Adipose tissue (tissue), 3 donors: ENCODE results near the gene MAP3K6. TPM values are rescaled to one million over a fixed set of nuclear protein-coding genes. Genes with fewer than 3 reads are reported as not detected.
A peak's percentile ranks its signal among the peaks of the same experiment; 100 is the strongest.

Experiments
- H3K27ac ChIP-seq: one replicate; pipeline ENCODE4 v1.5.1; 2013; ENCODE audit warnings: low read depth, low read length
- WGBS, 3 donors: extraction: QIAGEN DNeasy Blood & Tissue Kit; methylation state at CpG; one replicate each; pipeline ENCODE4 v1.1.7; 2013; 5-methylcytosine and 5-hydroxymethylcytosine counted together
- polyA plus RNA-seq, 3 donors: library from polyadenylated mRNA; stranded (reverse); fragments of 200-250 nt; gene quantifications; one replicate each; pipeline ENCODE4 v1.2.3, GENCODE V29; 2013
- donor health status: healthy with polysubstance abuse.
- donor health status: Bipolar disorder and iron deficiency.
- donor health status: healthy.

The MAP3K6 gene
- polyA plus RNA-seq, 3 donors, result 16.5 to 93.0 (median 56.0) TPM

- WGBS, 3 donors, result 88 to 92% (median 88%) methylated on average over 15 of the region's 15 CpGs
- no peak overlapping the region for H3K27ac ChIP-seq
Observed at GRCh38 chr1:27325286-27325685, 41.5 kb downstream of the MAP3K6 start.

GRCh38 chr1:27322569-27323240, 44.1 kb downstream of the MAP3K6 start:
- WGBS, 3 donors, result 10 to 12% (median 10%) methylated on average over 10 of the region's 10 CpGs
- H3K27ac ChIP-seq, result peak overlapping the region; percentile 80

DNA sequence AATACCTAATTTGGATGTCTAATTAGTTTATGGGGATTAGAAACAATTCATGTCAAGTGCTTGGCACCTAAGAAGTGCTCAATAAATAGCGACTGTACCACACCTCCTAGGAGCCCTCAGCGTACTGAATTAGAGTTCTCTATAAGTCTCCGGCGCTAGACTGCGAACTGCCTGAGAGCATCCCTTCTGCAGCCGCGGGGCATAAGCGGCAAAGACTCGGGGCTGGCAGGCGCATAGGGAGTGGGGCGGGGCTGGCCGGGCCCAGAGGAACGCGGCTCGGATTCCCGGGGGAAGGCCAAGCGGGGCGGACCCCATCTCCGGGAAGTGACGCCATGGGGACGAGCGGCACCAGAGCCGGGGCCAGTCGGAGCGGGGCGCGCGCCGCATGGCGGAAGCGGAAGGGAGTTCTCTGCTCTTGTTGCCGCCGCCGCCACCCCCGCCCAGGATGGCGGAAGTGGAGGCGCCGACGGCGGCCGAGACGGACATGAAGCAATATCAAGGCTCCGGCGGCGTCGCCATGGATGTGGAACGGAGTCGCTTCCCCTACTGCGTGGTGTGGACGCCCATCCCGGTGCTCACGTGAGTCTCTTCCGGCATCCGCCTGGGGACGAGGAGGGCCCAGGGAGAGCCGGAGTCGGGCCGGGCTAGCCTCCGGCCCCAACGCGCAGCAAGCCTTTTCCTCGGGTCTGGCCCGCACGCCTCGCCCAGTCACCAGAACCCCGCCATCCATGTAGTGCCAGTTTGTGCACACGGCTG, 44.8 kb downstream of the MAP3K6 start, which contains the start of gene TMEM222:
Gene TMEM222, plus strand, starts transcription at position 351 of the 756 bp plus-strand sequence. Its CDS starts 35 bp downstream, at position 386.
- peak within 1 kb of the TSS; percentile 80 for H3K27ac ChIP-seq
- WGBS, 3 donors, result 1% methylated on average over 59 to 67 of the region's 67 CpGs

- no peak overlapping the region for H3K27ac ChIP-seq
- WGBS, 3 donors, result 54 to 85% (median 71%) methylated on average over 1 of the region's 1 CpG
Observed at GRCh38 chr1:27318596-27318995, 48.2 kb downstream of the MAP3K6 start.

DNA sequence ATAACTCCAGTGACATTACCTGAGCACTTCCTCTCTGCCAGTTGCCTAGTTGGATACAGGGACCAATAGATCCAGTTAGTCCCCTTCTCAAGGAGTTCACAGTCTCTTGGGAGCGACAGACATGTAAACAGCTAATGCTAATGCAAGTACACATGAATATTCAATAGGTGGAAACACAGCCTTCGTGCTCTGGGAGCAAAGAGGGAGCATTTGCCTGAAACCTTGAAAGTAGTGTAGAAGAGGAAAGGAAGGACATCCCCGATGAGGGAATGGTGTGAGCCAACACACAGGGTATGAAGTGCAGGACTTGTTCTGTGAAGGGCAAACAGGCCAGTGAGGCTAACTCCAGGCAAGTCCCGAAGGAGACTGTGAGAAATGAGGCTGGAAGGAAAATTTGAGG, 48.6 kb downstream of the MAP3K6 start:
- 29 to 33% (median 32%) methylated on average over 4 of the region's 4 CpGs for WGBS, 3 donors
- no peak overlapping the region for H3K27ac ChIP-seq

GRCh38 chr1:27316860-27317259, 49.9 kb downstream of the MAP3K6 start:
- H3K27ac ChIP-seq, result no peak overlapping the region
- 68 to 90% (median 90%) methylated on average over 5 of the region's 5 CpGs for WGBS, 3 donors

GRCh38 chr1:27314737-27315136, 52.0 kb downstream of the MAP3K6 start:
- WGBS, 3 donors, result 66 to 81% (median 70%) methylated on average over 2 of the region's 2 CpGs
- H3K27ac ChIP-seq, result no peak overlapping the region

DNA sequence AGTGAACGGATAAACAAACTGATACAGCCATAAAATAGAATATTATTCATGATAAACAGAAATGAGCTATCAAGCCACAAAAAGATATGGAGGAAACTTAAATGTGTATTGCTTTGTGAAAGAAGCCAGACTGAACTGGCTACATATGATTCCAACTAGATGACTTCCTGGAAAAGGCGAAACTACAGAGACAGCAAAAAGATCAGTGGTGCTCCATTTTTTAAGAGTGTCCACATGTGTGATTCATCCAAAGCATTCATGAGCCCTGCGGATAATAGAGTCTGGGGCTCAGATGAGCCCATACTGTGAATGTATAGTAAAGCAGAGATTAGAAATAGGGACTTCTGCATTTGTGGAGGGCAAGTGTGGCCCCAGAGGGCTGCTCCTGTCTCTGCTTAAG, 52.6 kb downstream of the MAP3K6 start:
- H3K27ac ChIP-seq, result no peak overlapping the region
- WGBS, 3 donors, result 61 to 74% (median 64%) methylated on average over 3 of the region's 3 CpGs

GRCh38 chr1:27307874-27308598, 58.7 kb downstream of the MAP3K6 start:
- no peak overlapping the region for H3K27ac ChIP-seq
- WGBS, 3 donors, result 82 to 91% (median 83%) methylated on average over 5 to 6 of the region's 6 CpGs

- WGBS, 3 donors, result 78 to 80% (median 80%) methylated on average over 9 to 11 of the region's 11 CpGs
- H3K27ac ChIP-seq, result no peak overlapping the region
Observed at GRCh38 chr1:27306892-27307761, 59.6 kb downstream of the MAP3K6 start.

- H3K27ac ChIP-seq, result no peak overlapping the region
- 87 to 93% (median 90%) methylated on average over 11 of the region's 11 CpGs for WGBS, 3 donors
Observed at GRCh38 chr1:27306071-27306470, 60.7 kb downstream of the MAP3K6 start.

Other genes with a start within 250 kb of the MAP3K6 start
- gene SLC9A1, start 211.8 kb downstream of the MAP3K6 start, polyA plus RNA-seq, result 10 to 100 TPM in 1 of 3 donors, 1 to 10 TPM in 2; 6.6 to 14.5 (median 8.9) TPM
- 10 to 100 TPM; 12.7 to 27.1 (median 19.5) TPM for gene WDTC1, start 132.3 kb downstream of the MAP3K6 start, polyA plus RNA-seq
- gene TMEM222, start 44.8 kb downstream of the MAP3K6 start, polyA plus RNA-seq, result 10 to 100 TPM; 27.1 to 44.9 (median 27.2) TPM
- 100 to 1,000 TPM in 1 of 3 donors, 10 to 100 TPM in 1, under 1 TPM in 1; 0.67 to 104 (median 12.5) TPM for gene SYTL1, start 24.9 kb downstream of the MAP3K6 start, polyA plus RNA-seq
- gene FCN3, start 7.9 kb upstream of the MAP3K6 start, polyA plus RNA-seq, result 100 to 1,000 TPM in 1 of 3 donors, 10 to 100 TPM in 1, 1 to 10 TPM in 1; 8.8 to 133 (median 63.9) TPM
- under 1 TPM in 2 of 3 donors, not detected in 1; 0.07 to 0.61 TPM for gene CD164L2, start 16.4 kb upstream of the MAP3K6 start, polyA plus RNA-seq
- gene GPR3, start 25.7 kb upstream of the MAP3K6 start, polyA plus RNA-seq, result 1 to 10 TPM in 1 of 3 donors, under 1 TPM in 2; 0.43 to 1.2 (median 0.94) TPM
- 10 to 100 TPM; 29.9 to 51.7 (median 41.3) TPM for gene WASF2, start 123.2 kb upstream of the MAP3K6 start, polyA plus RNA-seq
- gene AHDC1, start 237.2 kb upstream of the MAP3K6 start, polyA plus RNA-seq, result 10 to 100 TPM in 1 of 3 donors, 1 to 10 TPM in 2; 8.6 to 12.6 (median 9.0) TPM